Measurements from ENCODE around the gene PRDM16.
A peak's percentile ranks its signal among the peaks of the same experiment; 100 is the strongest.

Gene PRDM16

GRCh38 chr1:3453203-3453761 lies 384.3 kb downstream of the PRDM16 start:
- peak; percentile 73 for DNase-seq (ENCODE audit: low spot score)

GRCh38 chr1:3453891-3454810 lies 385.1 kb downstream of the PRDM16 start, which contains the start of gene ARHGEF16:
Gene ARHGEF16, plus strand, starts transcription at chr1:3454665. Its CDS starts 8,420 bp downstream, at chr1:3463085.
- DNase-seq (ENCODE audit: low spot score) = peak; percentile 17

GRCh38 chr1:3454811-3455618 lies 386.0 kb downstream of the PRDM16 start:
- DNase-seq (ENCODE audit: low spot score) = no peak

GRCh38 chr1:3455670-3456448 lies 386.9 kb downstream of the PRDM16 start:
- DNase-seq (ENCODE audit: low spot score) = no peak

GRCh38 chr1:3456449-3456963 lies 387.5 kb downstream of the PRDM16 start:
- DNase-seq (ENCODE audit: low spot score) = no peak

GRCh38 chr1:3456964-3457909 lies 388.2 kb downstream of the PRDM16 start:
- no peak for DNase-seq (ENCODE audit: low spot score)

- no peak for DNase-seq (ENCODE audit: low spot score)
Measured at GRCh38 chr1:3457910-3458883, 389.2 kb downstream of the PRDM16 start.

- no peak for DNase-seq (ENCODE audit: low spot score)
Measured at GRCh38 chr1:3459051-3459908, 390.3 kb downstream of the PRDM16 start.

GRCh38 chr1:3459940-3460671 lies 391.1 kb downstream of the PRDM16 start:
- DNase-seq (ENCODE audit: low spot score) = no peak

- DNase-seq (ENCODE audit: low spot score) = no peak
Measured at GRCh38 chr1:3460672-3461131, 391.7 kb downstream of the PRDM16 start.

- DNase-seq (ENCODE audit: low spot score) = no peak
Measured at GRCh38 chr1:3461238-3461933, 392.4 kb downstream of the PRDM16 start.

- DNase-seq (ENCODE audit: low spot score) = no peak
Measured at GRCh38 chr1:3461934-3462275, 392.9 kb downstream of the PRDM16 start.

GRCh38 chr1:3462356-3463012 lies 393.5 kb downstream of the PRDM16 start:
- DNase-seq (ENCODE audit: low spot score) = no peak

- DNase-seq (ENCODE audit: low spot score) = no peak
Measured at GRCh38 chr1:3463013-3463385, 394.0 kb downstream of the PRDM16 start.

- no peak for DNase-seq (ENCODE audit: low spot score)
Measured at GRCh38 chr1:3463408-3463863, 394.4 kb downstream of the PRDM16 start.
